Measurements from ENCODE around the gene H1-8.
"Not testable (repeated sequence)": the region's sequence is repeated elsewhere in the genome, so short reads cannot be mapped to it uniquely, and the experiment has no call there.

Gene H1-8

GRCh38 chr3:129535075-129535474, 7.9 kb upstream of the H1-8 start:
- peaks cover 20% of the 10 kb centered on the region for H3K4me1 ChIP-seq (ENCODE audit: insufficient read depth, insufficient read length)
- TF ChIP-seq SUZ12 (IDR thresholded peaks at IDR 0.05; ENCODE audit: extremely low read depth, insufficient read depth, insufficient read length): no peak
- TF ChIP-seq YY1 (IDR thresholded peaks at IDR 0.05; ENCODE audit: insufficient read depth, insufficient read length): no peak
- no peak for TF ChIP-seq ZNF274 (IDR thresholded peaks at IDR 0.05; ENCODE audit: low read depth, low read length)
- no peak overlapping the region for H3K9ac ChIP-seq (ENCODE audit: insufficient read length, low read depth)
- H3K4me3 ChIP-seq (ENCODE audit: insufficient read length, low read depth): no peak overlapping the region
- no peaks in the 10 kb centered on the region for H3K27me3 ChIP-seq (ENCODE audit: insufficient read depth, insufficient read length)
- peaks cover 22% of the 10 kb centered on the region for H3K9me3 ChIP-seq (ENCODE audit: insufficient read depth, low read length)
- DNase-seq (ENCODE audit: low read depth, low spot score): no peak
- H3K36me3 ChIP-seq (ENCODE audit: insufficient read depth, insufficient read length, low read length): no peaks in the 10 kb centered on the region

GRCh38 chr3:129536374-129536667, 6.7 kb upstream of the H1-8 start:
- no peaks in the 10 kb centered on the region for H3K27me3 ChIP-seq (ENCODE audit: insufficient read depth, insufficient read length)
- no peak overlapping the region for H3K4me3 ChIP-seq (ENCODE audit: insufficient read length, low read depth)
- DNase-seq (ENCODE audit: low read depth, low spot score): no peak
- no peak overlapping the region for H3K9ac ChIP-seq (ENCODE audit: insufficient read length, low read depth)
- H3K4me1 ChIP-seq (ENCODE audit: insufficient read depth, insufficient read length): peaks cover 10% of the 10 kb centered on the region
- H3K9me3 ChIP-seq (ENCODE audit: insufficient read depth, low read length): peaks cover 22% of the 10 kb centered on the region
- TF ChIP-seq SUZ12 (IDR thresholded peaks at IDR 0.05; ENCODE audit: extremely low read depth, insufficient read depth, insufficient read length): no peak
- no peak for TF ChIP-seq YY1 (IDR thresholded peaks at IDR 0.05; ENCODE audit: insufficient read depth, insufficient read length)
- TF ChIP-seq ZNF274 (IDR thresholded peaks at IDR 0.05; ENCODE audit: low read depth, low read length): no peak
- no peaks in the 10 kb centered on the region for H3K36me3 ChIP-seq (ENCODE audit: insufficient read depth, insufficient read length, low read length)

- peaks cover 8% of the 10 kb centered on the region for H3K4me1 ChIP-seq (ENCODE audit: insufficient read depth, insufficient read length)
- no peak overlapping the region for H3K4me3 ChIP-seq (ENCODE audit: insufficient read length, low read depth)
- no peak for TF ChIP-seq SUZ12 (IDR thresholded peaks at IDR 0.05; ENCODE audit: extremely low read depth, insufficient read depth, insufficient read length)
- no peak for TF ChIP-seq YY1 (IDR thresholded peaks at IDR 0.05; ENCODE audit: insufficient read depth, insufficient read length)
- no peak for TF ChIP-seq ZNF274 (IDR thresholded peaks at IDR 0.05; ENCODE audit: low read depth, low read length)
- DNase-seq (ENCODE audit: low read depth, low spot score): no peak
- H3K9me3 ChIP-seq (ENCODE audit: insufficient read depth, low read length): peaks cover 22% of the 10 kb centered on the region
- no peaks in the 10 kb centered on the region for H3K36me3 ChIP-seq (ENCODE audit: insufficient read depth, insufficient read length, low read length)
- H3K9ac ChIP-seq (ENCODE audit: insufficient read length, low read depth): no peak overlapping the region
- no peaks in the 10 kb centered on the region for H3K27me3 ChIP-seq (ENCODE audit: insufficient read depth, insufficient read length)
These were observed 6.2 kb upstream of the H1-8 start for GRCh38 chr3:129536804-129537203.

- no peak for TF ChIP-seq ZNF274 (IDR thresholded peaks at IDR 0.05; ENCODE audit: low read depth, low read length)
- no peak for TF ChIP-seq YY1 (IDR thresholded peaks at IDR 0.05; ENCODE audit: insufficient read depth, insufficient read length)
- no peak for TF ChIP-seq SUZ12 (IDR thresholded peaks at IDR 0.05; ENCODE audit: extremely low read depth, insufficient read depth, insufficient read length)
- DNase-seq (ENCODE audit: low read depth, low spot score): no peak
- Histone ChIP-seq H3K4me3 (ENCODE audit: insufficient read length, low read depth) (no peak overlapping the region), H3K4me1 (ENCODE audit: insufficient read depth, insufficient read length) (peaks cover 15% of the 10 kb centered on the region), H3K36me3 (ENCODE audit: insufficient read depth, insufficient read length, low read length) (no peaks in the 10 kb centered on the region), H3K27me3 (ENCODE audit: insufficient read depth, insufficient read length) (no peaks in the 10 kb centered on the region), H3K9ac (ENCODE audit: insufficient read length, low read depth) (peak overlapping the region; percentile 23), H3K9me3 (ENCODE audit: insufficient read depth, low read length) (peaks cover 22% of the 10 kb centered on the region)
These were observed 3.8 kb upstream of the H1-8 start for GRCh38 chr3:129539206-129539605.

GRCh38 chr3:129540776-129541516, 2.0 kb upstream of the H1-8 start:
- no peaks in the 10 kb centered on the region for H3K27me3 ChIP-seq (ENCODE audit: insufficient read depth, insufficient read length)
- H3K9ac ChIP-seq (ENCODE audit: insufficient read length, low read depth): no peak overlapping the region
- H3K9me3 ChIP-seq (ENCODE audit: insufficient read depth, low read length): peaks cover 5% of the 10 kb centered on the region; the same call in 1 of the 2 replicates
- peaks cover 12% of the 10 kb centered on the region for H3K4me1 ChIP-seq (ENCODE audit: insufficient read depth, insufficient read length)
- no peak overlapping the region for H3K4me3 ChIP-seq (ENCODE audit: insufficient read length, low read depth)
- TF ChIP-seq ZNF274 (IDR thresholded peaks at IDR 0.05; ENCODE audit: low read depth, low read length) (no peak), SUZ12 (IDR thresholded peaks at IDR 0.05; ENCODE audit: extremely low read depth, insufficient read depth, insufficient read length) (no peak), YY1 (IDR thresholded peaks at IDR 0.05; ENCODE audit: insufficient read depth, insufficient read length) (no peak)
- no peak for DNase-seq (ENCODE audit: low read depth, low spot score)
- no peaks in the 10 kb centered on the region for H3K36me3 ChIP-seq (ENCODE audit: insufficient read depth, insufficient read length, low read length)

GRCh38 chr3:129542747-129543146, 228 bp upstream of the H1-8 start:
- peak overlapping the region; percentile 46 for H3K9ac ChIP-seq (ENCODE audit: insufficient read length, low read depth)
- H3K9me3 ChIP-seq (ENCODE audit: insufficient read depth, low read length): no peaks in the 10 kb centered on the region
- H3K27me3 ChIP-seq (ENCODE audit: insufficient read depth, insufficient read length): no peaks in the 10 kb centered on the region
- H3K4me3 ChIP-seq (ENCODE audit: insufficient read length, low read depth): no peak overlapping the region
- H3K36me3 ChIP-seq (ENCODE audit: insufficient read depth, insufficient read length, low read length): no peaks in the 10 kb centered on the region
- TF ChIP-seq YY1 (IDR thresholded peaks at IDR 0.05; ENCODE audit: insufficient read depth, insufficient read length): no peak
- TF ChIP-seq SUZ12 (IDR thresholded peaks at IDR 0.05; ENCODE audit: extremely low read depth, insufficient read depth, insufficient read length): no peak
- no peak for TF ChIP-seq ZNF274 (IDR thresholded peaks at IDR 0.05; ENCODE audit: low read depth, low read length)
- peaks cover 10% of the 10 kb centered on the region for H3K4me1 ChIP-seq (ENCODE audit: insufficient read depth, insufficient read length)
- DNase-seq (ENCODE audit: low read depth, low spot score): no peak

GRCh38 chr3:129543999-129544398, 1.0 kb downstream of the H1-8 start:
- no peak overlapping the region for H3K9ac ChIP-seq (ENCODE audit: insufficient read length, low read depth)
- no peak for DNase-seq (ENCODE audit: low read depth, low spot score)
- peaks cover 12% of the 10 kb centered on the region for H3K4me1 ChIP-seq (ENCODE audit: insufficient read depth, insufficient read length)
- TF ChIP-seq YY1 (IDR thresholded peaks at IDR 0.05; ENCODE audit: insufficient read depth, insufficient read length) (no peak), SUZ12 (IDR thresholded peaks at IDR 0.05; ENCODE audit: extremely low read depth, insufficient read depth, insufficient read length) (no peak), ZNF274 (IDR thresholded peaks at IDR 0.05; ENCODE audit: low read depth, low read length) (no peak)
- no peak overlapping the region for H3K4me3 ChIP-seq (ENCODE audit: insufficient read length, low read depth)
- H3K36me3 ChIP-seq (ENCODE audit: insufficient read depth, insufficient read length, low read length): no peaks in the 10 kb centered on the region
- H3K9me3 ChIP-seq (ENCODE audit: insufficient read depth, low read length): no peaks in the 10 kb centered on the region
- no peaks in the 10 kb centered on the region for H3K27me3 ChIP-seq (ENCODE audit: insufficient read depth, insufficient read length)

GRCh38 chr3:129545951-129546350, 3.0 kb downstream of the H1-8 start:
- not testable (repeated sequence) for H3K27me3 ChIP-seq (ENCODE audit: insufficient read depth, insufficient read length); H3K9me3 ChIP-seq (ENCODE audit: insufficient read depth, low read length); DNase-seq (ENCODE audit: low read depth, low spot score); H3K36me3 ChIP-seq (ENCODE audit: insufficient read depth, insufficient read length, low read length); H3K4me3 ChIP-seq (ENCODE audit: insufficient read length, low read depth); H3K9ac ChIP-seq (ENCODE audit: insufficient read length, low read depth)
- H3K4me1 ChIP-seq (ENCODE audit: insufficient read depth, insufficient read length): peaks cover 13% of the 10 kb centered on the region

Measured in NT2/D1 (cell line).